Ureter (tissue), 1 donor: ENCODE measurements around the gene NCL. TPM values are rescaled to one million over a fixed set of nuclear protein-coding genes. Genes with fewer than 3 reads are reported as not detected.
"Not testable (repeated sequence)": the region's sequence is repeated elsewhere in the genome, so short reads cannot be mapped to it uniquely, and the experiment has no call there.

Experiments used
- DNase-seq: peaks from one replicate; pipeline ENCODE4 v3.0.0-alpha.2; 2020; ENCODE audit warnings: low spot score
- total RNA-seq: library from RNA; stranded (reverse); gene quantifications from one replicate; pipeline ENCODE4 v1.2.4, GENCODE V29; 2023
- donor health status: DM: yes; HTN: yes; CAD: no.

Gene NCL
- total RNA-seq, 1 donor from 2014 or later = 566 TPM

DNA sequence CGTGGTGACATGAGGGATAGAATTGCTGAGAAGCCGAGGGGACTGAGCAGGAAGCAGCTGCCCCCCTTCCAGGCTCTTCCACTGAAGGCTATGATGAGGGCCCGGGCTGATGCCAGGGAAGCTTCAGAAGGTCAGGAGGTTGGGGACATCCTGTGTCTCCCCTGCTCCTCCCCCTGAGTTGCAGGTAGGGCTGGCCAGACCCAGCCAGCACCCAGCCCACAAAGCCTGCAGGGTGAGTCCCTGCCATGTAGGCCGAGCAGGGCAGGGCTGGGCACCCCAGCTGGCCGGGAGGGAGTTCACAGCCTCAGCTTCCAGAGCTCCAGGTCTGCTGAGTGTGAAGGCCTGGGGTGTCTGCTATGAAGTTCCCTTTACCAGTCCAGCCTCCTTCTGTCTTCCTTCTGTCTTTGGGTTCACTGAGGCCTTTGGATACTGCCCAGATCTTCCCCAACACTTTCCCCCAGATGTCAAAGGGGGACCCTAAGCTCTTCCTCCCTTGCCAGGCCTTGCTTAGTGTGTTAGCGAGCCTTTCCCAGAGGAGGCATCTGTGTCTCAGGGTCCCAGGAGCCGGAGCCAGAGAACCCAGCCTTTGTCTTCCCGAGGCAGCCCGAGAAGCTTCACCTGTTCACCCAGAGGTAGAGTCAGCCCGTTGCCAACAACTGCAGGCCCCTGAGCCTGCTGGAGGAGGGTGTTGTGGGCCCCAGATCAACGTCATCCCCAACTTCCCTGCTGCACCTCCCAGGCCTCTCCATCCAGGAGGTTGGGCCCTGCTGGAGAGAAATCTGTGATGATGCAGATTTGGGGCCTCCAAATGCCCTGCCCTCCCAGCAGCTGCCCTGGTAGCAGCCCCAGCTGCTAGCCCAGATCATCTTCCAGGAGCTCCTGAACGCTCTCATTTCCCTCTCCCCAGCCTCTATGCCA is 3.6 kb upstream of the NCL start:
- no peak for DNase-seq

DNA sequence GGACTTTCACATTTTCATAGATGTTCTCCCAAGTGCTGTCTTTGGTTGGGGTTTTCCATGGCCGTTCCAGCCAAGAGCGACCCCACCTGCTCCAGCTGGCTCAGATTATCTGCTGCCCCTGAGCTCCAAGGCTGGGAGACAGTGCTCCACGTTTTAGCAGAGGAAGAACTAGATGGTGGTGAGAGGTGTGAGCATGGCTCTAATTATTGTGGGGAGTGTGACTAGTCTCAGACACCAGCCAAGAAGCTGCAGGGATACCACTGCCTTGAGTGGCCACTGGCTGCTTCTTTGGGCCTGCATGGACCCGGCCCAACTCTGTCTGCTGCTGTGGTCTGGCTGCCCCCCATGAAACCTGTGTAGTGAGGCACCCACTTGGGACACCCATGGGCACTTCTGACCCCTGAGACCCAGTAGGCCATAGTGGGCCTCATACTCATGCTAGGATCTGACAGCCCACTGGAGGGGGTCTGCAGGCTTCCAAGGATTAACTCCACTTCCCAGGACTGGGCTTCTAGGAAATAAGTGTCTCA is 2.8 kb upstream of the NCL start:
- no peak for DNase-seq

DNA sequence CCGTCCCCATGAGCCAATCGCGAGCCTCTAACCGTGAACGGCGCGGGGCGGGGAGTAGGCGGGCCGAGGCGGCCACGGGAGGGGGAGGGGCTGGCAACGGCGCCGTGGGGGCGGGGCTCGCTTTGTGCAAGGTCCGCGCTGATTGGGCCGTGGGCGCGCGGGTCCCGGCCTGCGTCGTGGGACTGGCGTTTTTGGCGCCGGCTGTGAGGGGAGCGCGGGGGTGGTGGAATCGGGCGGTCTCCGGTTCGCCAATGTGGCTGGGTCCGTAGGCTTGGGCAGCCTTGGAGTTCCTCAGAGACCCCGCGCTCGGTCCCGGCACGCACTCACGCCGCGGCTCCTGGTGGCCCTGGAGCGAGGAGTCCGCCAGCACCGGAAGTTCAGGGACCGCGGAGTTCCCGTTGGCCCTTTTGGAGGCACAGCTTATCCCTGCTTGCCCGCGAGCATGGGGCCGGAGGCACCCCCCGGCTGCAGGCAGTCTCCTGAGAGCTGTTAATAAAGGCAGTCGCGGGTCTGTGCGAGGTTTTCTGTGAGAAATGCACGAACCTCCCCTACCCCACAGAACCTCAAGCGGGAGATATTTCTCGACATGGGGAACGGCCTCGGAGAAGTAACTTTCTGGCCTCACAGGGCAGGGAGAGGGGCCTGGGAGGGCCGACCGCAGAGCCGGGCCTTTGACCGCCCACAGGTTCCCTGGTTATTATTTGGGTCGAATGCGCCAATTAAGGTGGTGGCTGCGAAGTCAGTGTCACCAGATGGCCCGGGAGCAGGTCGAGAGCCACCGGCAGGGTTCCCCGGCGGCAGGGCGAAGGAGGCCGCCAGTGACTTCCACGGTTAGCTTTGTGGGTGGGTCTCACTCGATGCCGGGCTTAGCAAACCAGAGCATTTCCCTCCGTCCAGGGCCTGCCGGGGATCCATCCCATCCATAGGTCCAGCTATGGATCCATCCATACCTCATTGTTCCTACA is 574 bp upstream of the NCL start:
- peak; percentile 99 for DNase-seq

DNA sequence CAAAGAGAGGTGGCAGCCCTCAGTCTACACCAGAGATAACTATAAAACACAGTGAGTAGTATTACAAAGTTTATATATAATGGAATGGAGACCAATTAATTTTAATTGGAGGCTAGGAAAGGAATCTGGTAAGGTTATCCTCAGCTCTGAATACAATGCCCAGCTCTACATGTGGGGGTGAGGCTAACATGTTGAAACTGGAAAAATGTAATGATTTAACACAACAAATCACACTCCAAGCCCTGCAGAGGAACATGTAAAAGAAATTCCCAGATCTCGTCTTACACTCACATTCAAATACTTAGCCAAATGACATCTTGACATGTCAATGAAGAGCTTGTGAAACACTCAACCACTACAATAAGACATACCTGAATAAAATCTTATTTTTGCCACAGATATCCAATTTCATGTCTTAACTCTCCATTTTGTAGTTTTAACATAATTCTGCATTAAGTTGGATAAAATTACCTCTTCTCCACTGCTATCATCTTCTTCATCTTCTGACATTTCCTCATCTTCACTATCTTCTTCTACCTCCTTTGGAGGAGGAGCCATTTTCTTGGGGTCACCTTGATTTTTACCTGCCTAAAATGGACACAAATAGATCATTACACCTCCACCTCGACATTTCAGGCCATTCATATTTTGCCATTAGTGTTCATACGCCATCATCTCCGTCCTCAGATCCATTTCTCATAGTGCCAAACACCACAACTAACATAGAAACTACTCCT is 1.4 kb downstream of the NCL start:
- no peak for DNase-seq

DNA sequence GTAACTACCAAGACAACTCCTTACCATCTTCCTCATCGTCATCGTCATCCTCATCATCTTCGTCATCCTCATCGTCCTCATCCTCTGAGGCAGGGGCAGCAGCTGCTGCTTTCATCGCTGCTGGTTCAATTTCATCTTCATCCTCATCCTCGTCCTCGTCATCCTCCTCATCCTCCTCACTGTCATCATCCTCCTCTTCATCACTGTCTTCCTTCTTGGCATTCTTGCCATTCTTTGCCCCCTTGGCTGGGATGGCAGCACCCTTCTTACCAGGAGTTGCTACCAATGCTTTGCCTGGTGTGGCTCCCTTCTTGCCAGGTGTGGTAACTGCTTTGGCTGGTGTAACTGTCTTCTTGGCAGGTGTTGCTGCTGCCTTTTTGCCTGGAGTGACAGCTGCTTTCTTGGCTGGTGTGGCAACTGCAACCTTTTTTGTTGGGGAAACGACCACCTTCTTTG is 2.7 kb downstream of the NCL start:
- no peak for DNase-seq

DNA sequence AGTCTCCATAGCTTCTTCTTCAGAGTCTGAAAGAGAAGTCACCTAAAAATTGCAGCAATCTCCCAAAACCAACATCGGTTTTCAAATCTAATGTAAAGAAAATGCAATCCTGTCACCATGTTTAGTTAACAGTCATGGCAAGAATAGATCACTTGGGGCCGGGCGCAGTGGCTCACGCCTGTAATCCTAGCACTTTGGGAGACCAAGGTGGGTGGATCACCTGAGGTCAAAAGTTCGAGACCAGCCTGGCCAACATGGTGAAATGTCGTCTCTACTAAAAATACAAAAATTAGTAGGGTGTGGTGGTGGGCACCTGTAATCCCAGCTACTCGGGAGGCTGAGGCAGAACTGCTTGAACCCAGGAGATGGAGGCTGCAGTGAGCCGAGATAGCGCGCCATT is 3.4 kb downstream of the NCL start:
- DNase-seq = not testable (repeated sequence)

DNA sequence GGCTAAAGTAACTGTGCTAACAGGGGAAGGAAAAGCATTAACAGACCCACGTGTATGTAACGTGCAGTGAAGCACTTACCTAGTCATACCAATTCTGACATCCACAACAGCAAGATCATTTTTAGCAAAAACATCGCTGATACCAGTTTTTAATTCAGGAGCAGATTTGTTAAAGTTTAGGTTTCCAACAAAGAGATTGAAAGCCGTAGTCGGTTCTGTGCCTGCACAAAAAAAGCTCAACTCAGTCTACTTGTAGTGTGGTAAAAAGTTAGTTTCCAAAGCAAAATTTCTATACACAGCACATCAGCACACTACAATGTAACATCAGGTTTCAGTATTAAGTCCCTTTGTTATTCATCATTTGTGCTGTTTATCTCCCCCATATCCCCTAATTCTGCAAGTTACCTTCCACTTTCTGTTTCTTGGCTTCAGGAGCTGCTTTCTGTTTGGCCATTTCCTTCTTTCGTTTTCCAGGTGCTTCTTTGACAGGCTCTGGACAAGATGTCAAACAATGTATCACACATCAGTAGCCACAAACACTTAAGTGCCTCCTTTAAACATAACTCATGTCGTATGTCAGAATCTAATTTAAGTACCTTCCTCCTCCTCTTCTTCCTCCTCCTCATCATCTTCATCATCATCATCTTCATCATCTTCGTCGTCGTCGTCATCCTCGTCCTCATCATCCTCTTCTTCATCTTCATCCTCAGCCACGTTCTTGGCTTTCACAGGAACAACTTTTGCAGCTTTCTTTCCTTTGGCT is 4.0 kb downstream of the NCL start:
- no peak for DNase-seq

DNA sequence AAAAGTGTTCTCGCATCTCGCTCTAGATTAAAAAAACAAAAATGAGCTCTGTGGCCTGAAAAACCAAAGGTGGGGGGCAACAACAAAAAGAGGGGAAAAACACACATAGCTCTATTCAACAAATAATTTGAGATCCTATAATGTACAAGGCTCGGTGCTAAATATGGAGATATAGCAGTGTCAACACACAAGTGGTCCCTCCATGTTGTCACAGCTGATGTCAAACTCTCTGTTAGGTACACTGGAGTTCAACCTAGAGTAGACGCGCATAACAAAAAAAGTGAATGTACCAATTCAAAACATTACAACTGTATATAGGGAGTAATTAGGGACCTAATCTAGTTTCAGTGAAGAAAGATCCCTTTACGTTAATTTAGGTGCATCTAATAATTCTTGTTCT is 5.9 kb downstream of the NCL start:
- DNase-seq = no peak

DNA sequence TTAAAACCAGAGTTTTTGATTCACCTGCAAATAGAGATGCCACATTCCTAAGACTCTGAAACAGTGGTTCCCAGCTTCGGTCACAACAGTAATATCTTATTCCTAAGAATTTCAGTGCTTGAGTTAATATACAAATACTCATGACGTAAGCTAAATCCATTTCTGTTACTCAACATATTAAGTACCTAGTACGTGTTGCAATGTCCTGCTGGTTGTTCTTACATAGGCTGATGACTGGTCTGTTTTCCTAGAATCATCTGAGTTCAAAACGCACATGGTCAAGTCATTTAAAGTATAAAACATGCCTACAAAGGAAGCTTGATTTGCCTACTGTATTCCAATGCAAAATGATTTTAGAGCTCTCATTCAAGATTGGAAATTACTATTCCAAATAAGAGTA is 7.2 kb downstream of the NCL start:
- no peak for DNase-seq

DNA sequence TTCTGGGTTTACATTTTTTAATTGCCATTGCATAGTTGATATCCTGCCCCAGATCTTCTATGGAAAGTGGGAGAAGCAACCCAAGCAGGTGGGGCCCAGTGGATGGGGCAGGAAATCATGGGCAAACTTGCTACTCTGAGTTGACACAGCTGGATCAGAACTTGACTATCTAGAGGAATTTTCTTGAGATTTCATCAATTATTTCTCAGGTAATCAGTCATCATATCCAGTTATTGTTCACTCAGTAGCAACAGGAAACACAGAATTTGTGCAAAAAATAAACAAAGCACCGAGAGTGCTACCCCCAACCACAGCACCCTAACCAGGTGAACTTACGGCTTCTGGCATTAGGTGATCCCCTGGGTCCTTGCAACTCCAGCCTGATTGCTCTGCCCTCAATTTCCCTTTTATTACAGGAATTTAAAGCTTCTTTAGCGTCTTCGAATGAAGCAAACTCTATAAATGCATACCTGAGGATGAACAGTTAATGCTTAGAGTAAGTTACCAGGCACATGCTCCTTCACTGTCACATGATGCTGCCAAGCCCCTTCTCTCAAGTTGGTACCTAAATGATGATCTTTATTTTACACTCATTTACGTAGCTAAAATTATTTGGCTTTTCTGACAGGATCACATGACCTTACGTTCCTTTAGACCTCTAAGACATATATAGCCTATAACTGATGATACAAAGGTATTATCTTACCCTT is 7.8 kb downstream of the NCL start:
- DNase-seq = no peak

DNA sequence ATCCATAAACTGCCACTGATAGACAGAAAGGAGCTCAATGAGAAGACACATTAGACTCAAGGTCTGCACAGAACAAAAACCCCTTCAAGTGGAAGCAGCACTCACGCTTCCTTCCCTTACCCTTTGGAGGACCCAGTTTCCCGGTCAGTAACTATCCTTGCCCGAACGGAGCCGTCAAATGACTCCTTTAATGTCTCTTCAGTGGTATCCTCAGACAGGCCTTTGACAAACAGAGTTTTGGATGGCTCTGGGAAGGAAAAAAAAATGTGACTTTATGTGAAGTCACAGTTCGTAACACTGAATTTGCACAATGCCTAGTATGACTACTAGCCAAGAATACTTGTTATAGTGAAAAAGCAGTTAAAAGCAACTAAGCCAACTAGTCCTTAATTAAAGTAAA is 8.4 kb downstream of the NCL start:
- DNase-seq = no peak

DNA sequence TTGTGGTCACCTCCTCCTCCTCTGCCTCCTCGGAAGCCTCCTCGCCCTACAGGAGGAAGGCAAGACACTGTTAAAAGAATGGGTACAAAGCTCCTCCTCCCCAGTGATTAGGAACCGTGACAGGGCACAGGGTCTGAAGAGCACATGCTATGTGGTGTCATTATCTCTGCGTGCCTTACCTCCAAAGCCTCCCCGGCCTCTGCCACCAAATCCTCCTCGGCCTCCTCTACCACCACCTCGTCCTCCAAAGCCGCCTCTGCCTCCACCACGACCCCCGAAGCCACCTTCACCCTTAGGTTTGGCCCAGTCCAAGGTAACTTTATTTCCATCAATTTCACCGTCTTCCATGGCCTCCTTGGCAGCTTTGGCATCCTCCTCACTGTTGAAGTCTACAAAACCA is 9.1 kb downstream of the NCL start:
- no peak for DNase-seq

DNA sequence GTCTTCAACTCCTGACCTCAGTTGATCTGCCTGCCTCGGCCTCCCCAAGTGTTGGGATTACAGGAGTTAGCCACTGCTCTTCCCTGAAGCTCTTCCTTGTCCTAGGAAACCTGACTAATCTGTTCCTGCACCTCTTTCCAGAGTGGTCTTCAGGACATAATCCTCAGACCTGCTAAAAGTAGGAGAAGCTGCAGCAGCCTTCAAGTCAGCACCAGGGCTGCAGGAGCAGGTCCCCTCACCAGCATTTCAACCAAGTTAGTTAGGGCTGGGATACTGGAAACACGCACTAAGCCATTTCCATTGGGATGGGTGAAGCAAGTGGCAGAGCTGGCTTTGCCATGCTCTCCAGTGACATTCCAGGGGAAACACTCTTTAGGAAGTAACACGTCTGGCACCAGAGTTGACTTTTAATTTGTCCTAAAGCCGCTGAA is 9.9 kb downstream of the NCL start:
- DNase-seq = no peak

DNA sequence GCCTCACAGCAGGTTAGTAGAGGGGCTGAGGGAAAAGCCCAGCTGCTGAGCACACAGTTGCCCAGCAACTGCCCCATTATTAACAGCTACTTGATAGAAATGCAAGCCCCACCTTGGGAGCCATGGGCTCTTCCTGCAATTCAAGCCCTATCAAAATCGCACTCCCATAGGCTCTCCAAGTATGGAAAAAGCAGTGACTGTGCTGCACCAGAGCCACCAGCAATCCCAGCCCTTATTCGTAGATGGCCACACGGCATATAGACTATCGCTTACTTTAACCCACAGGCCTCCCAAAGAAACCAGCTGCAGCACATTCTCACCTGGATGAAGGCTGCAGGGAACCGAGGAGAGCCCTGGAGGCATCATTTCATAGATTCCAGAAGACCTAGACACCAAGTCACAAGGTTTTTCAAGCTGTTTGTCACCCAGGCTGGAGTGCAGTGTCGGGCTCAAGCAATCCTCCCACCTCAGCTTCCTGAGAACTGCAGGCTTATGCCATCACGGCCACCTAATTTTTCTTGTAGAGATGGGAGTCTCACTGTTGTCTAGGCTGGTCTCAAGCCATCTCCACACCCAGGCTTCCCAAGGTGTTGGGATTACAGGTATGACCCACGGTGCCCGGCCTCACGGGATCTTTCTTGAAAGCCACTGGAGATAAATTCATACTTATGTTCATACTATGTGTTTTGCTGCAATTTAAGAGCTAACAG is 11.3 kb downstream of the NCL start:
- no peak for DNase-seq

DNA sequence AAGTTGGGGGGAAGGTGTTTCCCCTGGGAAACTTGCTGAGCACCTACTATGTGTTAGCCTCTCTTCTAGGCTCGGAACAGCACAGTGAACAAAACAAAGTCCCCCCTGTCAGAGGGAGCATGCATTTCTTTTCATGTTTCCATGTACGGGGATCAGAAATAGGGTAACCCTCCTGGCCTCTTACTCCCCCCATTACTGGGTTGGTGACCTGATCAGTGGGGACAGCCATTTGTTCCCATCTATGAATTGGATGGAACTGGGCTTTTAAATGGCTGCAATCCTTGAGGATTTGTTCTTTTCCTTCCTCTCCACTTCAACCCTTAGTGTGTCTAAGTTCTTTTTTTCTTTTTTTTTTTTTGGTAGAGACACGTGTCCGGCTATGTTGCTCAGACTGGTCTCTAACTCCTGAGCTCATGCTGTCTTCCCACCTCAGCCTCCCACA is 13.7 kb downstream of the NCL start:
- DNase-seq = no peak

DNA sequence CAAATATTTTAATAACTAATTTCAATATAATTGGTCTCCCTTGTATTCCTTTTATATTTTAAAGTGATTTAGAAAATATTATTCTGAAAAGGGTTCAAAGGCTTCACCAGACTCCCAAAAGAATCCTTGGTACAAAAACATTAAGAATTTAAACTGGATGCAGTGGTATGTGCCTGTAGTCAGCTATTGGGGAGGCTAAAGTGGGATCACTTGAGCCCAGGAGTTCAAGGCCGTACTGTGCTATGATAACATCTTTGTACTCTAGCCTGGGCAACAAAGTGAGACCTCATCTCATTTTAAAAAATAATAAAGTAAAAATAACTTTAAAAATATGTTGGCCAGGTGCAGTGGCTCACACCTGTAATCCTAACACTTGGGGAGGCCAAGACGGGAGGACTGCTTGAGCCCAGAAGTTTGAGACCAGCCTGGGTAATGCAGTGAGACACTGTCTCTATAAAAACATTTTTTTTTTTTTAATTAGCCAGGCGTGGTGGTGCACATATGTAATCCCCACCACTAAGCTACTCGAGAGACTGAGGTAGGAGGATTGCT is 14.7 kb downstream of the NCL start:
- no peak for DNase-seq

DNA sequence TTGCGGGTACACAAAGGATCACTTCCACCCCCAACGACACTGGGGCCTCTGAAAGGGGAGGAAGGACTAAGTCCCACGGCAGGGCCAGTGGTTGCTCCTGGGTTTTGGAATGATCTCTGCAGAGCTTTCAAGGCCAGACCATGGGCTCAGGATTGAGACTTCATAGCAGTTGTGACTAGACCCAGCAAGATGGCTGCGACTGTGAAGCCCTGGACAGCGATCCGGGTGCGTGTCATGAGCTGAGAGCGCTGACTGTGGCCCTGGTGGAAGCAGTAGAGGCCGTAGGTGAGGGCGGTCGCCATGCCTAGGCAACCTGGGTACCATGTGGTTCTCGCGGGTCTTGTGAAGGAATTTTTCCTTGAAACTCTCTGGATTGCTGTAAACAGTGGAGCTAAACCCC is 27.3 kb downstream of the NCL start:
- DNase-seq = no peak

DNA sequence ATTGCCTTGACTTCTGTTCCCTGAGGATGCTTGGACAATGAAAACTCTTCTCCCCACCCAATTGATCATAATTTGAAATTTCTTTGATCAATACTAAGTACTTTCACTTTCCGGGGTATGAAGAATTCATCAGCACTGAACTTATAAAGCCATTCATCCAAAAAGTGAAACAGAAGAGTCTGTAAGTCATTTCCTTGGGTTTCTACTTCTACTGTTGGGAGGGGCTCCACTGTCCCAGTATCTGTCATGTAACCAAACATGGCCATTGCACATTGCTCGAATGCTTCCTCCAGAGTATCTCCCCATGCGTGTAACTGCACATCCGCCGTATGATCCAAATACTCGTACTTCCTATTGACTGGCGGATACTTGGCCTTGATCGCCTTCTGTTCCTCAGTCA is 30.3 kb downstream of the NCL start:
- DNase-seq = no peak

DNA sequence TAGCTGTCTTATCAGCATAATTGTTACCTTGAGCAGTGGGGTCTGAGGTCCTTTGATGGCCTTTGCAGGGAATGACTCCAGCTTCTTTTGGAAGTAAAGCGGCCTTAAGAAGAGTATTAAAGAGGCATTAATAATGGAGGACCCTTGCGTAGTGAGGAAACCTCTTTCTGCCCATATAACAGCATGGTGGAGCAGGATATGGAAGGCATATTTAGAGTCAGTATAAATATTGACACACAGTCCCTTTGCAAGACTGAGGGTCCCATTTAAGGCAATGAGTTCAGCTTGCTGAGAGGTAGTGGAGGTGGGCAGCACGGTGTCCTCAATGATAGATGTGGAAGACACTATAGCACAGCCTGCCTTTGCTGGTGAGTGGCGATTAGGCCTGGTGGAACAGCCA is 32.7 kb downstream of the NCL start:
- no peak for DNase-seq
